ENCODE measurements around the gene MYO3B. TPM values are rescaled to one million over a fixed set of nuclear protein-coding genes. Genes with fewer than 3 reads are reported as not detected.

The MYO3B gene
- total RNA-seq, 4 donors from 2014 or later = 0.09 to 9.1 TPM; not detected in 2

- intact Hi-C loops (cut with DNase I; ENCODE audit: low total_unique reads) = no loop called here
- no peaks in the 10 kb centered on the region for H3K9me3 ChIP-seq
- no peaks in the 10 kb centered on the region for H3K4me1 ChIP-seq
- no peak for DNase-seq
- H3K27ac ChIP-seq = no peak overlapping the region
- H3K36me3 ChIP-seq = no peaks in the 10 kb centered on the region
- H3K4me3 ChIP-seq = no peak overlapping the region
- no peaks in the 10 kb centered on the region for H3K27me3 ChIP-seq
- TF ChIP-seq CTCF (IDR thresholded peaks at IDR 0.05) (no peak), POLR2A (IDR thresholded peaks at IDR 0.05) (no peak)
Measured at GRCh38 chr2:170577356-170577755, 399.4 kb downstream of the MYO3B start.

GRCh38 chr2:170578606-170579005, 400.7 kb downstream of the MYO3B start:
- Histone ChIP-seq H3K27me3 (no peaks in the 10 kb centered on the region), H3K4me1 (no peaks in the 10 kb centered on the region), H3K27ac (no peak overlapping the region), H3K4me3 (no peak overlapping the region), H3K9me3 (no peaks in the 10 kb centered on the region), H3K36me3 (no peaks in the 10 kb centered on the region)
- no peak for TF ChIP-seq POLR2A (IDR thresholded peaks at IDR 0.05)
- TF ChIP-seq CTCF (IDR thresholded peaks at IDR 0.05) = no peak
- intact Hi-C loops (cut with DNase I; ENCODE audit: low total_unique reads) = no loop called here
- no peak for DNase-seq

- DNase-seq = no peak
- Histone ChIP-seq H3K27ac (no peak overlapping the region), H3K4me1 (no peaks in the 10 kb centered on the region), H3K9me3 (no peaks in the 10 kb centered on the region), H3K36me3 (no peaks in the 10 kb centered on the region), H3K4me3 (no peak overlapping the region), H3K27me3 (no peaks in the 10 kb centered on the region)
- TF ChIP-seq POLR2A (IDR thresholded peaks at IDR 0.05) (no peak), CTCF (IDR thresholded peaks at IDR 0.05) (no peak)
- intact Hi-C loops (cut with DNase I; ENCODE audit: low total_unique reads) = no loop called here
Measured at GRCh38 chr2:170579511-170579910, 401.6 kb downstream of the MYO3B start.

GRCh38 chr2:170582313-170582712, 404.4 kb downstream of the MYO3B start:
- Histone ChIP-seq H3K27me3 (no peaks in the 10 kb centered on the region), H3K27ac (no peak overlapping the region), H3K36me3 (no peaks in the 10 kb centered on the region), H3K4me3 (no peak overlapping the region), H3K4me1 (no peaks in the 10 kb centered on the region), H3K9me3 (no peaks in the 10 kb centered on the region)
- intact Hi-C loops (cut with DNase I; ENCODE audit: low total_unique reads) = no loop called here
- no peak for TF ChIP-seq POLR2A (IDR thresholded peaks at IDR 0.05)
- no peak for TF ChIP-seq CTCF (IDR thresholded peaks at IDR 0.05)
- no peak for DNase-seq

- Histone ChIP-seq H3K27me3 (no peaks in the 10 kb centered on the region), H3K27ac (no peak overlapping the region), H3K36me3 (no peaks in the 10 kb centered on the region), H3K9me3 (no peaks in the 10 kb centered on the region), H3K4me3 (no peak overlapping the region), H3K4me1 (no peaks in the 10 kb centered on the region)
- TF ChIP-seq POLR2A (IDR thresholded peaks at IDR 0.05) = no peak
- no peak for TF ChIP-seq CTCF (IDR thresholded peaks at IDR 0.05)
- intact Hi-C loops (cut with DNase I; ENCODE audit: low total_unique reads) = no loop called here
- DNase-seq = no peak
Measured at GRCh38 chr2:170582751-170583463, 405.0 kb downstream of the MYO3B start.

Data from uterus (tissue), 4 donors.